HG02885 (cell line): Measurements from ENCODE around the gene TIMM23.
"Not testable (repeated sequence)": the region's sequence is repeated elsewhere in the genome, so short reads cannot be mapped to it uniquely, and the experiment has no call there.

Experiments
- ATAC-seq: cut with Tn5 transposase; IDR thresholded peaks from one replicate; pipeline ENCODE4 v1.9.1; 2021; ENCODE audit warnings: mild to moderate bottlenecking; ENCODE audit not compliant: unreplicated experiment, poor library complexity

Gene TIMM23

GRCh38 chr10:45985590-45985989 is 13.3 kb downstream of the TIMM23 start:
- ATAC-seq = not testable (repeated sequence)

DNA sequence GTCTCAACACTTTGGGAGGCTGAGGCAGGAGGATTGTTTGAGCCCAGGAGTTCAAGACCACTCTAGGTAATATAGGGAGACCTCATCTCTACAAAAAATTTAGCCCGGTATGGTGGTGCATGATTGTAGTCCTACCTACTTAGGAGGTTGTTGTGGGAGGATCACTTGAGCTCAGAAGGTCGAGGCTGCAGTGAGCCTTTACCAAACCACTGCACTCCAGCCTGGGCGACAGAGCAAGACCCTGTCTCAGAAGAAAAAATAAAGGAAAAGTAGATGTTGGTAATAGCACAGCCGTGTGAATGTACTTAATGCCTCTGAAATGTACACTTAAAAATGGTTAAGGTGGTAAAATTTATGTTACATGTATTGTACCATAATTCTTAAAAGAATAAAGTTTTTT is 25.3 kb downstream of the TIMM23 start:
- ATAC-seq = no peak

- ATAC-seq = no peak
These were observed 25.9 kb downstream of the TIMM23 start for GRCh38 chr10:45997994-45998763.

- not testable (repeated sequence) for ATAC-seq
These were observed 27.7 kb downstream of the TIMM23 start for GRCh38 chr10:45999955-46000354.

- ATAC-seq = no peak
These were observed 28.2 kb downstream of the TIMM23 start for GRCh38 chr10:46000538-46000937.

- ATAC-seq = no peak
These were observed 29.0 kb downstream of the TIMM23 start for GRCh38 chr10:46001187-46001756.

GRCh38 chr10:46002189-46002687 is 29.9 kb downstream of the TIMM23 start:
- ATAC-seq = not testable (repeated sequence)

GRCh38 chr10:46002916-46003693 is 30.8 kb downstream of the TIMM23 start:
- ATAC-seq = no peak

- ATAC-seq = no peak
These were observed 32.7 kb downstream of the TIMM23 start for GRCh38 chr10:46004963-46005362.

DNA sequence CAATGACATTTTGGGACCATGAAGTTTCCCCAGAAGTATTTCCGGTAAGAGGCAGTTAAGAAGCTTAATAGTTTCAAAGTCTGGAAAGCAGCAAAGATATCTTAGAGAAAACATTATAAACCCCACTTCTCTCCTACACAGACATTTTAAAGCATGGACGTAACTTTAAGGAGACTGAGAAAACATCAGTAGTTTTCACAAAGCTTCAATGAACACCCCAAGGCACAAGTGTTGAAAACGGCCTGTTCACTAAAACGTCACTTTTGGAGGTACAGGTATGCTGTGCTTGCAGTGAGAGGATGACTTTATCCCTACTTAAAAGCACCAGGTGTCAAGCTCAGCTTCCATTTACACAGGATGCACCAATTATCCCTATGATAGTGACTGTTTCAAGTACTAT is 33.1 kb downstream of the TIMM23 start:
- ATAC-seq = no peak

- no peak for ATAC-seq
These were observed 33.9 kb downstream of the TIMM23 start for GRCh38 chr10:46006219-46006618.

- no peak for ATAC-seq
These were observed 40.5 kb downstream of the TIMM23 start for GRCh38 chr10:46012746-46013145.

- no peak for ATAC-seq
These were observed 41.9 kb downstream of the TIMM23 start for GRCh38 chr10:46014206-46014605.

DNA sequence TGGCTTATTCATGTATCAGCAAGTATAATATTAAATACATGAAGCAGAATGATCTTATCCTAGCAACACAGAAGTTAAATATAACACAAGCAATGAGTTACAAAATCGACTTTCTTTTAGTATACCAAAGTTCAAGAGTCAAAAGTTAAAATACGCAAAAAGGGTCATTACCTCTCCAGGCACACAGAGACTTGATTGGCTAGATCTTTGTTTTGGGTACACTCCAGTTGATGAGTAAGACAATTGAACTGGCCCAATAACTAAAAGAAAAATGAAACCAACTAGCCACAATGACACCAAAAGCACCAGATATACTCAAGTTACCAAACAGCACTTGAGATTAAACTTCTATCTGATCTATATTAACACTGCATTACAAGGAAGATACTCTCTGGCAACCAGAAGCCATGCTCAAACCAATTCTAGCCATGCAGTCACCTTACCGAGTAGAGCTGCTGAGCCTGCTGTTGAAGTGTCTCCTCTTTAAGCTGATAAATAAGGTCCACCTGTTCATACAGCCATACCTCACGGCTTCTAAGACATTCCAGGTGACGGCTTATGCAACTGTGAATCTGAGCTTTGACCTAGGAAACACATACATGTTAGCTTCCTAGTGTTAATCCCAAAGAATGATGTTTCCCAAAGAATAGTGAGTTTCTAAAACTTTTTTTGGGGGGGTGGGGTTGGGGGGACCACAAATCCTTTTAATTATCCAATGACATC is 42.6 kb downstream of the TIMM23 start:
- ATAC-seq = no peak

GRCh38 chr10:46016190-46016589 is 43.9 kb downstream of the TIMM23 start:
- ATAC-seq = no peak

DNA sequence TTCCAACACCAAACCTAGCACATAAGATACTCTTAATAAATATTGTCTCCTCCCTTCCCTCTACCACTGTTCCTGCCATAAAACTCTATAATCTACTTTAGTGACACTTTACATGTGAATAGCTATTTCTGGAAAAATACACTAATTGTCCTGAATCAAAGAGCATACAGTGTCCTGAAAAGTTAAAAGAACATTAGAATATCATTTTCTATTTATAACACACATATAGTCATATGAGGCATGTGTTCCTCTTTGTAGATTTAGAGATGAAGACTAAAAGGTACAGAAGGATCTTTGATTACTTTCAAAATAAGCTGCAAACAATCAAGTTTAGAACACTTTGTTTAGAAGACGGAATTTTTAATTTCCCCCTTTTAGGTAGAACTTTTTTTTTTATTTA is 44.5 kb downstream of the TIMM23 start:
- no peak for ATAC-seq

- ATAC-seq = no peak
These were observed 45.4 kb downstream of the TIMM23 start for GRCh38 chr10:46017733-46018132.

GRCh38 chr10:46018453-46019176 is 46.3 kb downstream of the TIMM23 start:
- no peak for ATAC-seq

- ATAC-seq = no peak
These were observed 46.9 kb downstream of the TIMM23 start for GRCh38 chr10:46019177-46019528.
